Subcutaneous adipose tissue (tissue), 4 donors: ENCODE results near the gene MYO18B. TPM values are rescaled to one million over a fixed set of nuclear protein-coding genes. Genes with fewer than 3 reads are reported as not detected.

ENCODE experiments used
- total RNA-seq, 4 donors: library from RNA; depleted of rRNA; stranded (reverse); fragments of >200 nt; gene quantifications; one replicate each; pipeline ENCODE4 v1.1.0, GENCODE V29; 2016
- TF ChIP-seq, protein P1 (sequence below): fragments of 450-650 bp; IDR thresholded peaks from one replicate; pipeline ENCODE4 v1.5.1; 2016; ENCODE audit warnings: low read depth, mild to moderate bottlenecking, control low read depth, antibody characterized with exemption, moderate library complexity

The MYO18B gene
- total RNA-seq, 4 donors from 2014 or later, result under 0.01 TPM; not detected in 3

DNA sequence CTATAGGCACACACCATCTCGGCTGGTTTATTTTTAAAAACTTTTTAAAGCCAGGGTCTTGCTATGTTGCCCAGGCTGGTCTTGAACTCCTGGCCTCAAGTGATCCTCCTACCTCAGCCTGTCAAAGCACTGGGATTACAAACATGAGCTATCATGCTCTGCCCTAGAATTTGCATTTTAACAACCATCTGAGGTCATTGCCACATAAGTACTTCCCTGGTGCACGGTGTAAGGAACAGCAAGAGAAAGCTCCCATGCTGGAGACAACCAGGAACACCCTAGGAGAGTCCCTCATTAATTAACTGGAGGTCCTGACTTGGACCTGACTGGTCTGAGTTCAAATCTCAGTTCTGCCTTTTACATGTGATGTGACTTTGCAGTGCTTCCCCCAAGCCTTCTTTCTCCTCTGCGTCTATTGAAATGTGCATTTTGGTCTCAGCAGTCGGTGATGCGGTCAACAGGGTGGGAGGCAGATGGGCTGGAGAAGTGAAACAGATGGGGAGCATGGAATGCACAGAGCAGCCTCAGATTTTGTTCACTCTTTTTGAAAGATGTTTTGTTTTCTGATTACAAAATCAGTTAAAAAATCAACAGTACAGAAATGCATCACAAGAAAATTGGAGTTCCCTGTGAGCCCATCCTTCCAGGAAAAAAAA, 146.5 kb downstream of the MYO18B start:
- TF ChIP-seq, protein P1, sequence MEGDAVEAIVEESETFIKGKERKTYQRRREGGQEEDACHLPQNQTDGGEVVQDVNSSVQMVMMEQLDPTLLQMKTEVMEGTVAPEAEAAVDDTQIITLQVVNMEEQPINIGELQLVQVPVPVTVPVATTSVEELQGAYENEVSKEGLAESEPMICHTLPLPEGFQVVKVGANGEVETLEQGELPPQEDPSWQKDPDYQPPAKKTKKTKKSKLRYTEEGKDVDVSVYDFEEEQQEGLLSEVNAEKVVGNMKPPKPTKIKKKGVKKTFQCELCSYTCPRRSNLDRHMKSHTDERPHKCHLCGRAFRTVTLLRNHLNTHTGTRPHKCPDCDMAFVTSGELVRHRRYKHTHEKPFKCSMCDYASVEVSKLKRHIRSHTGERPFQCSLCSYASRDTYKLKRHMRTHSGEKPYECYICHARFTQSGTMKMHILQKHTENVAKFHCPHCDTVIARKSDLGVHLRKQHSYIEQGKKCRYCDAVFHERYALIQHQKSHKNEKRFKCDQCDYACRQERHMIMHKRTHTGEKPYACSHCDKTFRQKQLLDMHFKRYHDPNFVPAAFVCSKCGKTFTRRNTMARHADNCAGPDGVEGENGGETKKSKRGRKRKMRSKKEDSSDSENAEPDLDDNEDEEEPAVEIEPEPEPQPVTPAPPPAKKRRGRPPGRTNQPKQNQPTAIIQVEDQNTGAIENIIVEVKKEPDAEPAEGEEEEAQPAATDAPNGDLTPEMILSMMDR, result no peak

DNA sequence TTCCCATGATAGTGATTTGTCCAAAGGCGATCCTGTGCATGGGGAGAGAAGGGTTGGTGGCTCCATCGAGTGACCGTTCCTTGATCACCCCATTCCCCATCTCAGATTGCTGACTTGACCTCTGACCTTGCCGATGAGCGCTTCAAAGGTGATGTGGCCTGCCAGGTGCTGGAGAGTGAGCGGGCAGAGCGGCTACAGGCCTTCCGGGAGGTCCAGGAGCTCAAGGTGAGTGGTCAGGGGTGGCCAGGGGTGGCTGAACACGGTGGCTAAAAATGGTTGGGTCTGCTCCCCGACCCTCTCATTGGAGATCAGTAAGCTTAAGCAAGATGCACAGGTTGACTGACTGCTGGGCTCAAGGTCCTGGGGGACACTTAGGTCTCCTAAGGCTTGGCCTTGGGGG, 148.7 kb downstream of the MYO18B start:
- TF ChIP-seq, protein P1, result no peak

DNA sequence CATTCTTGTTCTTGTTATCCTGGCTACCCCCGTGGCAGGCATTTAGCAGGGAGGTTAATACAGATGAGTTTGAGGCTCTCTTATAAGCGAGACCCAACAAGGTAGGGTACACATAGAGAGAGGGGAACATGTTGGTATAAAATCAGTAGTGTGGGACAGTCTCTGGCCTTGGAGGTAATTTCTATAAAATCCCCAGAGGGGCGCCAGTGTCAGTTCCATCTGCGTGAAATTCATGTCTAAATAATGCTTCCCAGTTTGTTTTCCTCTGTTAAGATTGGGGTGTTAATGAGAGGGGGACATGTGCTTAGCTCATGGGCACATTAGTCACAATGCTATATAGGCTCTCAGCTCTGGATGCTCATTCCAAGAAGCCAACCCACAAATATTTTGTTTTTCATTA, 150.7 kb downstream of the MYO18B start:
- TF ChIP-seq, protein P1, result no peak

DNA sequence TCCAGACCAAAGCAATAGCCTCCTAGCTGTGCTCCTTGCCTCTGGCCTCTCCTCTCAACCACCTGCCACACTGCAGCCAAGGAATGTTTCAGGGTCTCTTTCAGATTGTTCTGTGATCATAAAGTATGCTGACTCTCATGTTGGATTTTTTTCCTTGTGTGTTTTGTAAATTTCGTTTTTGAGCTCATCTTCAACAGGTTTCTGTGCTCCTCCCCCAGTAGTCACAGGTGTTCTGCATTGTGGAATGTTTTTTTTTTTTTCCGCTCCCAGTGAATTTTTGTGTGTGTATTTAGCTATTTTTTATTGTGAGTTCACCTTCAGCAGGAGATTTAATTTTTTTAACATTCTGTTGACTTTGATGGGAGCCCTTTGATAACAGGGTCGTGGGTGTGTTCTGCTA, 153.7 kb downstream of the MYO18B start:
- TF ChIP-seq, protein P1, result no peak

DNA sequence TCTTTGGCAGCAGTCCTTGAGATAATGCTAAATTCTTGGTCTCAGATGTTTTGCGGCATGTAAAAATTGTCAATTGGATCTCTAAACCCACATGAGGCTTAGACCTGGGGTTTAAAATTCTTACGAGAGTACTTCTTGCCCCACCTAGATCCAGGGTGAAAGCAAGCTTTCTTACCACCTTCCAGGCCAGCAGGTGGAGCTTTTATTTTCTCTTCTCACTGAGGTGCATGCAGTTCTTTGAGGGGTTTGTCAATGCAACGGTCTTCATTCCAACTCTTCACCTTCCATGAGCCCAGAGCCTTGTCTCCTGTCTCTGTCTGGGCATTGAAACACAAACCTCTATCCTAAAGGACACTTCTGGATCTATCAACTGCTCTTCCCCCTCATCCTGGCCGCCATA, 154.1 kb downstream of the MYO18B start:
- TF ChIP-seq, protein P1, result no peak

DNA sequence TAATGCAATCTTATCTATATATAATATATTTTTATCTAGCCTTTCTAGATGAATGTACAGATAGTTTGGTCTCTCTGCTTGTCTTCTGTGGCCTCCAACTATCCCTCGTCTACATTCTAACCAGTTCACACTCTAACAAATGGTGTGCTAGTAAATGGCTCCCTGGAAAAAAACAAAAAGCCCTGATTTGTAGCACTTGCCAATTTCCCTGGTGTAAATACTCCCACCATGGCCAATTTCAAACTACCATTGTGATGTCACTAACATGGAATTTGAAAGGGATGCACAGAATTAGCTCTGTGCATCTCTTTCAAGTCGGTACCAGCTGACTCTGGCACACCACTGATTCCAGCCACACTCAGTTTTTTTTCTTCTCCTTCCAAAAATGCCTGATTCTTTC, 154.6 kb downstream of the MYO18B start:
- TF ChIP-seq, protein P1, result no peak

DNA sequence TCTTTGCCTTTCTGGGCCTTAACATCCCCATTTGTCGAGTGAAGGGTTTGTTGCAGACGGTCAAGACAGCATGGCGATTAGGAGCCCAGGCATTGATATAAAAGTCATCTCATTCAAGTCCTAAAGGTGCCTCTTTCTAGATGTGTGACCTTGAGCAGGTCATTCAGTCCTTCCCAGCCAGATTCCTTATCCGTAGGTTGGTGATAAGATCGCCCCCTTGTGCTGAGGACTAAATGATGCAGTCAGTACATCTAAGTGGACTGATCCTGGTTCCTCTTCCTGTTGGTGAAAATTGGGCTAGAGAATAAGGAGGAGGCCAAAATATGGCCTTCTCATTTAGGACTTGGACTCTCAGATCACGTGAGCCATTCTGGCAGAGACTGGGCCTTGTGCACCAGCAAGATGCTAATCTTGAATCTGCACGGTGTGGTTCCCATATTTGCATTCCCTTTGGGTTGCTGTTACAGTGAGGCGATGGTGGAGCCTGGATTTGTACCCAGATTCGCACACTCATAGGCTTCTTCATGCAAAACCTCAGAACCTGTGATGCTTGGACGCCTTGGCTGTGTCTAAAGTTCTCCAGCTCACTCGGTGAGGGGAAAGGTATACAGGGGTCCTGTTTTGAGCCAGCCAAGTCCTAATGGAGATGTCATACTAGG, 156.8 kb downstream of the MYO18B start:
- TF ChIP-seq, protein P1, result no peak
